IPS DF 4.7 (cell line): ENCODE results near the gene POLR3H.
A peak's percentile ranks its signal among the peaks of the same experiment; 100 is the strongest.

Experiments
- DNase-seq: peaks from one replicate; pipeline ENCODE4 v3.0.0-alpha.2; 2013; ENCODE audit warnings: low spot score; ENCODE audit errors: extremely low read depth

The POLR3H gene

DNA sequence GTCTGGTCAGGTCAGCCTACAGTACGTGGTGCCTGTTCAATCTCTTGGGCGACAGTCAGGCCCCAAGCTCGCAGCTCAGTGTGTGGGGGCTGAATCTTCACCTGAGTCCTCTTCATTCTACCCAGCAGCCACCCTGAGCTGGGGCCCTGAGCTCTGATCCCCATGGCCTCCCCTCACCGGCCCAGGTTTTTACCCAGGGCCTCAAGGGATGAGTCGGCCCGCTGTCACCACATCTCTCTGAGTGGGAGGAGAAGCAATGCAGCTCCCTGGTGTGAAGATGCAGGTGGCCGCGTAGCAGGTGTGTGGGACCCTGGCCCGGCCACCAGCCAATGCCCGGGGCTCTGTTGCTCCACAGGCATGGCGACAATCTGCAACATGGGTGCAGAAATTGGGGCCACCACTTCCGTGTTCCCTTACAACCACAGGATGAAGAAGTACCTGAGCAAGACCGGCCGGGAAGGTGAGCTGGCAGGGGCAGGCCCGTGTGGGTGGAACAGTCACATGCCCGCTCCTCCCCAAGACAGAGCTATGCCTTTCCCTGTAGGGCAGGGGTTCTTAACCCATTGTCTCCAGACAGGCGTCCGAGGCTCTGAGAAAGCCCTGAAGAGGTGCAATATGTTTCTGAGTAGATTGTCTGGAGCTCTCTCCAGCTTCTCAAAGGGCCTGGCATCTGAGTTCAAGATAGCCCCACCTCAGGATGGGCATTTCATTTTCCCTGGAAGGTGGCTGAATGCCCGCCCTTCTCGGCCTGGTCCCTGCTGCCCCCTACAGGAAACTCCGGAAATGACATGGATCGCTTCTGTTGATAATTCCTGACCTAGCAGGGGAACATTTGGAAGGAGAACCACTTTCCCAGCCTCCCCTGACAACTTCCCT lies 26.9 kb downstream of the POLR3H start:
- no peak for DNase-seq

DNA sequence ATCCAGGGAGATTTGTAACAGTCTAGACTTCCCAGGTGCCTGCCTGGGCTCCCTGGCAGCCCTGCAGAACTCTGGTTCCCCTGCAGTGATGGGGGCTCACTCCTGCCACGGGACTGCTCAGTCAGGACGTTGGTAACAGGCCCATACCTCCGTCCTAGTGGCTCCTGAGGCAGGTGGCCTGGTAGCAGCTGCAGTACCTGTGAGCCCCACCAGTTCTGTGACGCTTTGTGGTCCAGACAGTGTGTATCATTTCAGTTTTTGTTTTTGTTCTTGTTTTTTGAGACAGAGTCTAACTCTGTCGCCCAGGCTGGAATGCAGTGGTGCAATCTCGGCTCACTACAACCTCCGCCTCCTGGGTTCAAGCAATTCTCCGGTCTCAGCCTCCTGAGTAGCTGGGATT lies 27.8 kb downstream of the POLR3H start:
- no peak for DNase-seq

DNA sequence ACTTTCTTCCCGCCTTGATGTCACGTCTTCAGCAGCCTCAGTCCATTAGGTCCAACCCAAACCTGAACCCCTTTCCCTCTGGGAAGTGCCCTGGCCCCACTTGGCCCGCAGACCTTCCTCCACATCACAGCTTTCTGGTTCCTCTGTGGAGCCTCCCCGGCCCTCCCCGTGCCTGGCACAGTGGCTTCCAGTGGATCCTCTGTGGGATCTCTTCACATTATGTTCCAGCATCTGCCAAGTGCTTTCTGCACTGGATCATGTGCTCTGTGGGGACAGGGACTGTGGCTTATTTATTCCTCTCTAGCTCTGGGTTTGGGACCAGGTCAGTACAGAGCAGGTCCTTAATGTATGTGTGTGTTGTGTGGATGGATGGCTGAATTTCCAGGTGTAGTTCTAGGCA lies 30.9 kb downstream of the POLR3H start:
- no peak for DNase-seq

DNA sequence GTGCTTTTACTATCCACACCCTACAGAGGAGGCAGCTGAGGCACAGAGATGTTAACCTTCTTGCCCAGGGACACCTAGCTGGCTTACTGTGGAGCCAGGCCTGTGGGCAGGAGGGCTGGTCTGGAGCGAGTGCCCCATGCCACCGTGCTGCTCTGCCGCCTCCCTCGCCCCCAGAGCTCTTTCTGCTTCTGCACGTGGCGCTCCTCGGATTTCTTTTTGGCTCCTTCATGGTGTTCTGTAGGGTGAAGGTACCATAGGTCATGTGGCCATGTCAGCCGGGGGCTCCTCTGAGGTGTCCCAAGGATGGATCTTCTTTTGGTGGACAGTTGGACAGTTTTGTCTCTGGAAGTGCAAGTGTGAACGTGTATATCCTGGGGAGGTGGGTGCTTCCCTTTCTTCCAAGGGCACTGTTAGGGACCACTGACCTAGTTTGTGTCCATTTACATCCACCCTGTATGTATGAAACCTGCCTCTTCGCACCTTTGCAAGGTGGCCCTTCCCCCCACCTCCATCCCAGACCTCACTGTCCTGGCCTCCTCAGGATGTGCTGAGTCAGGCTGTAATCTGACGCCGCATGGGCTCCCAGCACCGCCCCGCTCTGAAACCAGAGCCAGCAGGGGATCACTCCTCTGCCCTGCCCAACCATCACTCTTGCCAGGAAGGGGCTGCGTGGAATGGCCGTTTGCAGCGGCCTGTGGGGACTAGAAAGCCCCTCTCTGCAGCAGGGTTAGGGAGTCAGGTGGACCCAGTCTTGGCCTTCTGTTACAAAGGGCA lies 31.7 kb downstream of the POLR3H start:
- peak; percentile 79 for DNase-seq

DNA sequence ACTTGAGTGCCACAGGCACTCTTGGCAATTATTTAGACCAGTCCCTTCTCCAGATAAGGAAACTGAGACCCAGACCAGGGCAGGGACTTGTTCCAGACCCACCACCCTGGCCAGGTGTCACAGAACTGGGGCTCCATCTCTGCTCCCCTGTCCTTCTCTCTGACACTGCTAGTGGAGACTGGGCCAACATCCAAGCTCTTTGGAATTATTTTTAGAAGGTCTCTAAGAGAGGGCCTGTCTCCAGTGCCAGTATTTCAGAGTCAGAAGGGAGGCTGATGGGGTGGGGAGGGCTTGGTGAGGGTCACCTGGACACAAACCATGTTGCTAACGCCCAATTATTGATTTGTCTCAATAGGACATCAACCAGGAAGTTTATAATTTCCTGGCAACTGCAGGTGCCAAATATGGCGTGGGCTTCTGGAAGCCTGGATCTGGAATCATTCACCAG lies 32.7 kb downstream of the POLR3H start:
- no peak for DNase-seq

DNA sequence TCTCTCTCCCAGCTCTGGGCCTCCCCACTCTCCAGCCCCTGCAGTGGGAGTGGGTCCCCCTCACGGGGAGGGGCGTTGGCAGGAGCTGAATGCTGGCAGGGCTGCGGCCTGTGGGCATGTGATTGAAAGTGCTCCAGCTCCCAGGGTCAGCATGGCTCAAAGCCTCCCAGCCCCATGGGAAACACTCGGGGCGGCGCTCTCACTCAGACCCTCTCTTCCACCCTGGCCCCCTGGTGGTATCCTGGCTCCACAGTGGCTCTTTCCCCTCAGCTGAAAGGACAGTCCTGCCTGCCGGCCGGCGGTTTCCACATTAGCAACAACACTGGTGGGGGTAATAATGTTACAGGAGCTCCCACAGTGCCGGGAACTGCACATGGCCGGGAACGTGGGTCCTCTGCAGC lies 35.5 kb downstream of the POLR3H start:
- DNase-seq: no peak

DNA sequence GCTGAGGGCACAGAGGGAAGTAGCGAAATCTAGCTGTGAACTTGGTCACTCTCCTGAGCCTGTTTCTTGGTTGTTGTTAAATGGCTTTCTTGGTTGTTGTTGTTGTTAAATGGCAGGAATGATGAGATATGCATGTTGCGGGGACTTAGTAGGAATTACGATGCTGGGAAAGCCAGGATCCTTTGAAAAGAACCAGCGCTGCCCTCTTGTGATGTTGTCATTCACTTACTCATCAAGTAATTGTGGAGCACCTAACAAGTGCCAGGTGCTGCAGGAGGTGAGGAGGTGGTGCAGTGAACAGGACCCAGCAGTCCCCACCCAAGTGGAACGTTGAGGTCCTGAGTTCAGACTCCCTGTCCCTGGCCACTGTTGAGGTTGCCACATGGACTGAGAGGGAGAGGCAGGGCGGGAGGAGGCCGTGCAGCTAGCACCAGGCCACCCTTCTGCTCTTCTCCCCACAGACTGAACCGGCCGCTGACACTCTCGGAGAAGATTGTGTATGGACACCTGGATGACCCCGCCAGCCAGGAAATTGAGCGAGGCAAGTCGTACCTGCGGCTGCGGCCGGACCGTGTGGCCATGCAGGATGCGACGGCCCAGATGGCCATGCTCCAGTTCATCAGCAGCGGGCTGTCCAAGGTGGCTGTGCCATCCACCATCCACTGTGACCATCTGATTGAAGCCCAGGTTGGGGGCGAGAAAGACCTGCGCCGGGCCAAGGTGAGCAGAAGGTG lies 36.8 kb downstream of the POLR3H start:
- no peak for DNase-seq

DNA sequence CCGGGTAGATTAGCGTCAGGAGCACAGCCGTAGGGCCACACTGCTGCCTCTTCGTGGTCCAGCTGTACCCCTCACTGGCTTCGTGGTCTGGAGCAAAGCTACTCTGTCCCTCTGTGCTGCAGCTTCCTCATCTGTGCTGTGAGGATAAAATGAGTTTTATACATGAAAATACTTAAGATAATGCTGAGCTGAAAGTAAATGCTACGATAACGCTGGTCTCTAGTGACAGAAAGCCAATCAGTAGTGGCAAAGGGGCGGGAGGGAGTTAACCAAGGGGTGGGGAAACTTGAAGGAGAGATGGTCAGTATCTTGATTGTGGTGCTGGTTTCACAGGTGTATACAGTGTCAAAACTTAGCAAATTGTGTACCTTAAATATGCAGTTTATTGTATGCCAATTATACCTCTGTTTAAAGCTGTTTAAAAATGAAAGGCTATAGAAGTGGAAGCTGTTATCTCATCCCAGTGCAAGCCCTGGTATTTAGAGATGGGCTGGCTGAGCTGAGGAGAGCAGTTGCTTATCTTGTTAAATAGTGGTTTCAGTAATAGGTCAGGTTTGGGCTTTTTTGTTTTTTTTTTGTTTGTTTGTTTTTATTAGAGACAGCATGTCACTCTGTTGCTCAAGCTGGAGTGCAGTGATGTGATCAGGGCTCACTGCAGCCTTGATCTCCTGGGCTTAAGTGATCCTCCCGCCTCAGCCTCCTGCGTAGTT lies 38.6 kb downstream of the POLR3H start:
- DNase-seq: no peak

DNA sequence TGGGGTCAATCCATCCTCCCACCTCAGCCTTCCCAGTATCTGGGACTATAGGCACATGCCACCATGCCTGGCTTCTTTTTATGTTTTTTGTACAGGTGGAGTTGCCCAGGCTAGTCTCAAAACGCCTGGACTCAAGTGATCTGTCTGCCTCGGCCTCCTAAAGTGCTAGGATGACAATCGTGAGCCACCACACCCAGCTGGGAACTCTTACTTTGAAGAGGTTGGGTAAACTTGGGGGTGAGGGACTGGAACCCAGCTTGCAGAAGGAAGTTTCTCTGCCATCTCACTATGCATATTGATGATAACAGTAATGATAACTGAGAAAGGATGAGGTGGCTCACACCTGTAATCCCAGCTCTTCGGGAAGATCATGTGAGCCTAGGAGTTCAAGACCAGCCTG lies 39.5 kb downstream of the POLR3H start:
- DNase-seq: no peak

DNA sequence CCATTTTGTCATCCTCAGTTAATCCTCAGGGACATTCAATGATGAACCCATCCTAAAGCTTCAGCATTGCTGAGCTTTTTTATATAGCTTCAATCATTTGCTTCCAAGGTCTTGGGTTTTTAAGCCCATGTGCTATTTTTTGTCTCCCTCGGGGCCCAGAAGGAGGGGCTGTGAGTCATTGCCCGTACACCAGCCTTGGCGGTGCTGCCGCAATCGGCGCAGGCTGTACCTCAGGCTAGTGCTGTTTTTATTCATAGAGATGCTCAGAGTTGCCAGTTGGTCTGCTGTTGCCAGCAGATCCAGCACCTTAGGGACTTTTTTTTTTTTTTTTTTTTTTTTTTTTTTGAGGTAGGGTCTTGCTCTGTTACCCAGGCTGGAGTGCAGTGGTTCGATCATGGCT lies 39.9 kb downstream of the POLR3H start:
- DNase-seq: no peak

DNA sequence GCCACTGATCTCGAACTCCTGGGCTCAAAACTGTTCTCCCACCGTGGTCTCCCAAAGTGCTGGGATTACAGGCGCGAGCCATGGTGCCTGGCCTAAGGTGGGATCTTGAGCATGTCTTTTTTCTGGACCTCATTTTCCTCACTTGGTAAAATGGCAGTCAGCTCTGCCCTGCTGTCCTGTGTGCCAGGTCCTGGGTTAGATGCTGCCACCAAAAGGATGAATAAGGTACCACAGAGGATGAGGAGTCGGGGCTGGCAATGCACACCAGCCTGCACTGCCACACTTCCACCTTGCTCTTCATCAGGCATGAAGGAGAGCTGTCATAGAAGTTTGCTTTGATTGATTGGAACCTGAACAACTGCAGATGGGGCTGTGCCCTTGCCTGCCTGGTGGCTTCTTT lies 43.1 kb downstream of the POLR3H start:
- no peak for DNase-seq

DNA sequence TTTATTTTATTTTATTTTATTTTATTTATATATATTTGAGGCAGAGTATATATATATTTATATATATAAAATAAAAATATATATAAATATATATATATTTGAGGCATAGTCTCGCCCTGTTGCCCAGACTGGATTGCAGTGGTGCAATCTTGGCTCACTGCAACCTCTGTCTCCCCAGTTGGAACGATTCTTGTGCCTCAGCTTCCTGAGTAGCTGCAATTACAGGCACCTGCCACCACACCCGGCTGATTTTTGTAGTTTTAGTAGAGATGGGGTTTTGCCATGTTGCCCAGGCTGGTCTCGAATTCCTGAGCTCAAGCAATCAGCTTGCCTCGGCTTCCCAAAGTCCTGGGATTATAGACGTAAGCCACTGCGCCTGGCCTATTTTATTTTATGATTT lies 44.0 kb downstream of the POLR3H start:
- no peak for DNase-seq

DNA sequence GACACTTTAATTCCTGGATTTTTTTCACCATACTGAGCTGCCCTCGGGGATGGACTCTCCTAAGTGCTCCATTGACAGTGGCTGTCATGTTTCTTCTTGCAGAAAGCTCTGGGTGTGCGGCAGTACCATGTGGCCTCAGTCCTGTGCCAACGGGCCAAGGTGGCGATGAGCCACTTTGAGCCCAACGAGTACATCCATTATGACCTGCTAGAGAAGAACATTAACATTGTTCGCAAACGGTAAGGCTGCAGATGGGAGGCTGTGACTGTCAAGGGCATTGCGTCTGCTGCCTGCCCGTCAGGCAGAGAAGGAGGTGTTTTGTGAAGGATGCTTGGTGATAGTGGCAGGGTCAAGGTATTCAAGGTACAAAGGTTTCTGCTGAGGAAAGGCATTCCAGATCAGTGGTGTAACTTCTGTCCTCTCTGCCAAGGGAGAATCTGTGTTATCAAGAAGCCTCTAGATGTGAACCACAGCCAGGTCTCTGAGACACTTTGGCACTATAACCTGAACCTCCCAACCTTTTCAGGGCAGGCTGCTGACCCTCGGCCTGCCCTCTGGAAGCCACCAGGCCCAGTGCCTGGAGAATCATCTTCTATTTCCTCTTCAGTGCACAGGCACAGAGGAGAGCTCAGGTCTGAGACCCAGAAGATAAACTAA lies 44.5 kb downstream of the POLR3H start:
- no peak for DNase-seq

DNA sequence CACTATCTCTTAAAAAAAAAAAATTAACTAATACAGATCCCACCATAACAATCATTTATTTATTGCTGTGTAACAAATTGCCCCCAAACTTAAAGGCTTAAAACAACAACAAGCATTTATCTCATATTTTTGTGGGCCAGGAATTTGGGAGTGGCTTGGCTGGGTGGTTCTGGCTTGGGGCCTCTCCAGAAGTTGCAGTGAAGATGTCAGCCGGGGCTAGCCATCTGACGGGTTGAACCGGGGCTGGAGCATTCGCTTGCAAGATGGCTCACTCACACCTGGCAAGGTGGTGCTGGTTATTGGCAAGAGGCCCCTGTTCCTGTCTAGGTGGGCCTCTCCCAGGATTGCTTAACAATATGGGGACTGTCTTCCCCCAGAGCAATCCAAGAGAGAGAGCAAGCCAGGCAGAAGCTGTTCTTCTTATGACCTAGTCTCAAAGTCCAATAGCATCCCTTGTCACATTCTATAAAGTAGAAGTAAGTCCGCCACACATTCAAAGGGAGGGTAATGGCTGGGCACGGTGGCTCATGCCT lies 45.9 kb downstream of the POLR3H start:
- DNase-seq: no peak

DNA sequence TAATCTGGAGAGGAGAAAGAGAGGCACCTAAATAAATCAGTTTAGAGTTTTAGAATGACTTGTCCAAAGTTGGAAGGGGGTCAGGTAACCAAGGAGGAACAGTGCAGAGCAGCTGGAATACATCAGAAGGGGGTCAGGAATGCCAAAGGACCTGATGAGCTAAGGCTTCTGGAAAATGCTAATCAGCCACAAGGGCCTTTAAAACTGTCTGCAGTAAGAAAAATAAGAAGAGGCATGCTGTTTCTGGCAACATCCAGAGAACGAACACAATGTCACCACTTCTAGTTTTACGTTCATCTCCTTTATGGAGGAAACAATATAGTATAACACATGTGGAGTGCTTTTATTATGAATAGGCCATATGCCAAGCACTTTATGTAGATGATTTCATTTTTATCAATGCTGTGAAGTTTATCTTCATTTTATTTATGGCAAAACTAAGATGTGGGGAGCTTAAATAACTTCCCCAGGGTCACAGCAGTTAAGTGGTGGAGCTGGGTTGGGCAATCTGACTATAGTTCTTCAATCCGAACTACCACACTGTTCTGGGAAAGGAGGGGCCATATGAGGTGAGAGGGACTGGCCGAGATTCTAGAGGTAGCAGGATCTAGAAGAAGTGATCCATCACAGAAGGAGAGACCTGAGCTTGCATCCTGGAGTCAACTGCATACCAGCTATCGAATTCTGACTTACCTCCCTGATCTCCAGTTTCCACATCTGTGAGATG lies 52.7 kb downstream of the POLR3H start:
- DNase-seq: no peak

DNA sequence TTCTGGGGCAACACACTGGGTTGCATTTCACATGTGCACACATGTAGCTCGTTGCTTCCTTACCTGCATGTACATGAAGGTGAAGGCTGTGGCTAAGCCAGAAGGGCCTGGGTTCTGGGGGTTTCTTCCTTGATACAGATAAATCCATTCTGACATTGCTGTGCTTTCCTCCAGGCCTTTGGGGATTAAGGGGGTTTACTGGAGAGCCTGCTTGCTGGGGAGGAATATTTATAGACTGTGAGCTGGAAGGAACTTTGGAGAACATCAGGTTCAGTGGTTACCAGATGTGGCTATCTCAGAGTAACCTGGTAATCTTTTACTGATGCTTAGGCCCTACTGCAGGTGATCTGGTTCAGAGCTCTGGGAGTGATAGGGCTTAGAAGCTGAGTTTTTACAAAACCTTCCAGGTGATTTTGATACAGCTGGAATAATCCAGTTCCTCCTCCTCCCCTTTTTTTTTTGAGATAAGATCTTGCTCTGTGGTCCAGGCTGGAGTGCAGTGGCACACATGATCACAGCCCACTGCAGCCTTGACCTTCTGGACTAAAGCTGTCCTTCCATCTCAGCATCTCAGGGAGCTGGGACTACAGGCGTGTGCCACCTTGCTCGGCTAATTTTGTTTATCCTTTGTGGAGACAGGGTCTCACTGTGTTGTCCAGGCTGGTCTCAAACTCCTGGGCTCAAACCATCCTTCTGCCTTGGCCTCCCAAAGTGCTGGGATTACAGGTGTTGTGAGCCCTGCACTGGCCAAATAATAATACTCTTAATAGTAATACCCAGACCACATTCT lies 55.5 kb downstream of the POLR3H start:
- no peak for DNase-seq

DNA sequence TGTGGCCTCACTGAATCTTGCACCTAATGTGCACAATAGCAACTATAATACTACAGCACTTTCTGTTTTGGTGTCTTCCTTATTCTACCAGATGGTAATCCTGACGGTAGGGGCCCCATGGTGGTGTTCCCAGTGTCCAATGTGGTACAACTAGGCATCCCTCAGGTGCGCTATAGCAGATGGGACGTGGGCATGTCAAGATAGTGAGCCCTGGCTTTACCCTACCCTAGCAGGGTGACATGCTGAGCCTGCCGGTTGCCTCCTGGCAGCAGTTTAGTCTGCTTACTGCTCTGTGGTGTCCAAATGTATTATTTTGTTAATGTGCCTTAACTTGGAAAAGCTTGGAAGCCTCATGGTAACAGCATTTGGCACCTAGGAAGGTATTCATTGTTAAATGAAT lies 56.2 kb downstream of the POLR3H start:
- DNase-seq: no peak

DNA sequence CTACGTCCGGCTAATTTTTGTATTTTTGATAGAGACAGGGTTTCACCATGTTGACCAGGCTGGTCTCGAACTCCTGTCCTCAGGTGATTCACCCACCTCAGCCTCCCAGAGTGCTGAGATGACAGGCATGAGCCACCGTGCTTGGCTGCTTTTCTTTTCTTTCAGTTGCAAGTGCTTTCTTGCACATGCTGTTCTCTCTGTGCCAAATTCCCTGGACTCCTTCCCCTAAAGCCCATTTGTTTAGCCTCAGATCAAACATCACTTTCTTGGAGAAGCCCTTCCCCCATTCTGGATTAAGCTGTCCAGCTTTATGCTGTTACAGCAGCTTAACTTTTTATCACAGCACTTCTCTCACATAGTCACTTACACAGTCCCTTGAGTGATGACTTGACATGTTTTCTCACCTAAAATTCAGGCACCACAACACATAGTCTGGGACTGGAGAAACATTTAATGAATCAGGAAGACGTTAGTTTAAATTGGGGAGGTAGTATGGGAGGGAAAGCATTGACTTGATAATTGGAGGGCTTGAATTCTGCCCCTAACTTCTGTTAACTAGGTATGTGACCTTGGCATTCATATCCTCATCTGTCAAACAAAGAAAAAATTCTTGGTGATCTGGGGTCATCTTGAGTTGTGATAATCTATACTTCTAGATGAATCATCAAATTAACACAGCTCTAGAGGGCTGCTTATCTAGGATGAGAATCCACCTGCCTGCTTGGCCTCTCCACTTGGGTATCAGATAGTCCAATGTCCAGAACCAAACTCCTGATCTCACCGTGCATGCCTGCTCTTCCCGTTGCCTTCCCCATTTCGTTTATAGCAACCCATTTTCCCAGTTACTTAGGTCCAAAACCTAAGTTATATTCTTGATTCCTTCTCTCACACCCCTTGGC lies 57.0 kb downstream of the POLR3H start:
- DNase-seq: no peak
